DMS53 treated with DMSO at 0.1 percent for 48 hours (cell line): ENCODE data around the gene ANKRD66.
"Not testable (repeated sequence)": the region's sequence is repeated elsewhere in the genome, so short reads cannot be mapped to it uniquely, and the experiment has no call there.

Source experiments
- DNase-seq: peaks from one replicate; lab custom pipeline; 2025; ENCODE audit not compliant: unreplicated experiment; lab: John Stamatoyannopoulos, UW

The ANKRD66 gene

DNA sequence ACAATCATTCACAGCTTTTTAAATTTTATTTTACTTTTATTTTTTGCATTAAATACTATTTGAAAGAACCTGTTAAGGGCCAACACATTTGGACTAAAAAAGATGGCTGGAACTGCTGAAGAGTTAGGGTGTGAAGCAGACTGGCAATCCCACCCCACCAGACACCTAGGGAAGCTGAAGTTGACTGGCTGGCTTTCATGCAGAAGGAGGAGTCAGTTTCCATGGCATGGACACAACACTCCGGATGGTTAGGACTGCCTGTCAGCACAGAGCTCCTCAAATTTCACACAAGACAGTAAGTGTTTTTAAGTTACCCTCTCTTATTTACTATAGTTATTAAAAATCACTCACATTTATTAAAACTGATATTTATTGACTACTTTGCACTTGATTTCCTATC, at the start of gene ANKRD66:
ANKRD66 (plus strand) TSS at position 238 of the 400 bp plus-strand sequence. CDS start 5,016 bp downstream, outside the sequence.
- no peak for DNase-seq

DNA sequence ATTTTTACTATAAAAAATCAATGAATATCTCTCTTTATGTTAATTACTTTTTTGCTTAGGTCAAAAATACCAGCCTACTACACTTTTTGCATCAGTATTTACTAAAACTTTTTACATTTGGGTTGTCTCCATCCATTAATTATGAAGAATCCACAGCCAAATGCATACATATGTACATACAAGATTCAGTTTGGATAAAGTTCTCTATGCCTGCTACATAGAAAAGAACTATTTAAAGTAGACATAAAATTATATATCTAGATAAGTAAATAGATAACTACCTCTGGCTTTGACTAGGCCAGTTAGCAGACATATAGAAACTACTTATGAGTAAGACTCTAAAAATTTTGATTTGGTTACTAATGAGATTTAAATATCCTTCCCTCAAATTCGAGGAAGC, 46.8 kb upstream of the ANKRD66 start:
- DNase-seq, result no peak

DNA sequence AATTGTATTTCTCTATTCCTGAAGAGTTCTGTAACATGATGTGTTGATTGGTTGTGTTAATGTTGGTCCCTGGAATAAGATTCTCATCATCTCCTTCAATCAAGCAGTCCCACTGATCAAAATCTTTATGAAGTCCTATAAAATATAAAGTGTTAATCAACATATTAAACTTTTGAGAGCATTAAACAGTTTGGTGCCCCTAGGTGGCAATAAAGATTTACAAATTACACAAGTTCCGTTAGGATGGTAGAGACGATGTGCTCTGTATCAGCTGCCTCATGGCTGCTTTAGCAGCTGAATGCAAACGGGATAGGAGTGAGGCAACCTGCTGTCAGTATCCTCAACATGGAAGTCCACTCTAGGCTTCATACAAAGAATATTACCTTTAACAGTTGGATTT, 42.2 kb upstream of the ANKRD66 start:
- peak; percentile 51 for DNase-seq

DNA sequence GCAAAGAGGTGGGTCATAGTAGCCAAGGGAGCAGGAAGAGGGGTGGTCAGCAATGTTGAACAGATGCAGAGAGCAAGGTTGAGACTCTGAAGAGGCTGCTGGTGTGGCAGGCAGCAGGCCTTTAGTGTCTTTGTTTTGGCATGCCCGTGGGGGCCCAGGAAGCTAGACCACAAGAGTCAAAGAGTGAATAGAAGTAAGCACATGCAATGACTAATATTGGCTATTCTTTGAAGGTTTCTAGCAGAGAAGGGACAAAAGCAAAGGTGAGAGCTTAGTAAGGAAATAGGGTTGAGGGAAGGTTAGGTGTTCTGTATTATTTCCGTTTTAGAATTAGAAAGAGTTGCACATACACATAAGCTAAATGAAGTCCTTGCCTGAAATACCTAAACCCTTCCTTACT, 40.3 kb upstream of the ANKRD66 start:
- DNase-seq, result no peak

DNA sequence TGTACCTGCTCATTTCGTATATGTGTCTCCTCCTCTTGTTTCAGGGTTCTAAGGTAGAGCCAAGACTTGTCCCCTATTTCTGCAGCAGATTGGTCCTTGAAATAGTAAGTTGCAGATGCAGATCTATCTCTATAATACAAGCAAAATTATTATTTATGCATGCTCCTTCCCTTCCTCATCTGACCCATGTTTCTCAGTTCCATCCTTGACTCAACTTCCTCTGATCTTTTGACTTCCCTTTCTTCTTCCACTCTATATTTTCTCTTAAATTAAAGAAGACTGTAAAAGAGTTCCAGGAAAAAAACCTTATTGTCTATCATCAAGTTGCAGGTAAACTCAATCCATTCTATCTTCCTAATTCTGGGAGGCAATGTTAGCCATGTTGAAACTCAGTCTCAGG, 35.2 kb upstream of the ANKRD66 start:
- no peak for DNase-seq

DNA sequence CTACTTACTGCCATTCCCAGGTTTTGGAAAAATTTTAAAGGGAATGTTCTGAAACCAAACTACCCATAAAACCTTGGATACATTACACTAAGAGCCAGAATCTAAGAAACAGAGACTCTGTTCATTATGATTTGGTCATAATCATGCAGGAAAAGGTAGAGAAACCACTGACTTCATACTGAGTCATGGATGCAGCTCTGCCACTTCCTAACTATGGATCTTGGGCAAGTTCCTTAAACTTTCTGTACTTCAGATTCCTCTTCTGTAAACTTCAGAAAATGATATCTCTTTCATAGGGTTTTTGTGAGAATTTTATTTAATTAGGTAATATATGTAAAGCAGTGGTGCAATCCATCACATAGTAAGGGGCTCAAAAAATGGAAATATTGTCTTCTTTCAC, 31.6 kb upstream of the ANKRD66 start:
- no peak for DNase-seq

DNA sequence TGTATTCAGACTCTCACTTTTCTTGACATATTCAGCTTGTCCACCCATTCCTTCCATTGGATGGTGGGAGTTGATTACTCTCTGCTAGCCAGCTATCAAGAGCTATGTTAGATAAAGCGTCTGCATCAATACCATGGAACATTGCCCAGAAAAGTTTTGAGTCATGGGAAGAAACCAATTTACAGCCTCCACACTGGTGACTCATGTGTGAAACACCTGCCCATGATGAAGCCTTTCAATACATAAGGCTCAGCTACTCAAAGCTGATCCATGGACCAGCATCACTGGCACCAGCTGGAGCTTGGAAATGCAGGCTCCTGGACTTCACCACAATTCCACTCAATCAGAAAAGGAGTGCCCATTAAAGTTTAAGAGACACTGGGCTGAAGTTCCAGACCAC, 27.6 kb upstream of the ANKRD66 start:
- peak; percentile 71 for DNase-seq

DNA sequence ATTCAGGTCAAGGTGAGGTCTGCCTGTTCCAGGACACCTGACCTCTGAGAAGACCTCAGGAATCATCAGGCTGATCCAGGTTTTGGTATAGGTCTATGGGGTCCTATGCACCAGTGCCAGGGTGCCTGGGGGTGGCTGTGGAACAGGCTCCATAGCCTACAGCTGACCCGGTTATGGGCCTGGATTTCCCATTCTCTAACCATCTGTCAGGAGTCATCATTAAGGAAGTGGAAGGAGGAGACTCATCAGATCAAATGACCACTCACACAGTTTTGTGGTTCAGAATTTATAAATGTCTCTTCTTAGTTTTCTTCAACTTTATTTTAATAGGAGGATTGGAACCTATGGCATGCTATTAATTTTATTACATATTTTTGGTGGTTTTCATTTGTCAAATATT, 26.3 kb upstream of the ANKRD66 start:
- no peak for DNase-seq

DNA sequence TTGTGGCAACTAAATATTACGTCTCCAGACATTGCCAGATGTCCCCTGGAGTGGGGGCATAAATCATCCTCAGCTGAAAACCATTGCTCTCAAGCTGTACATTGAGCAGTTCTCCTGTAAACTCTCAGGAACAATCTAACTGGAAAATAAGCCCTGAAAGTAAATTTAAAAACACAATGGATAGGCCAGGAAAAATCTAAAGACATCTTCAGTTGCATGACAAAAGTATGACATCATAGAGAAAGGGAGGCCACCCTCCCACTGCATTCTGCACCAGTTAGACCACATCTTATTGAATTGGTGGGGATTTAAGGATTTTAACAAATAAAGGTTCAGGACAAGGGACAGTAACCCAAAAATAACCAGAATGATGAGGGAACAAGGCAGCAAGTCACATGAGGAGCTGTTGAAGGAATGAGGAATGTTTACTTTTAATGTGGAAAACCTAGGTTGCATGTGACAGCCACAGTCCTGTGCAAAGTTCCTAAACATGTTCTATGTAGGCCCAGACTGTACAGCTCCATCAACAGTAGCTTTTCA, 16.9 kb upstream of the ANKRD66 start:
- DNase-seq, result no peak

DNA sequence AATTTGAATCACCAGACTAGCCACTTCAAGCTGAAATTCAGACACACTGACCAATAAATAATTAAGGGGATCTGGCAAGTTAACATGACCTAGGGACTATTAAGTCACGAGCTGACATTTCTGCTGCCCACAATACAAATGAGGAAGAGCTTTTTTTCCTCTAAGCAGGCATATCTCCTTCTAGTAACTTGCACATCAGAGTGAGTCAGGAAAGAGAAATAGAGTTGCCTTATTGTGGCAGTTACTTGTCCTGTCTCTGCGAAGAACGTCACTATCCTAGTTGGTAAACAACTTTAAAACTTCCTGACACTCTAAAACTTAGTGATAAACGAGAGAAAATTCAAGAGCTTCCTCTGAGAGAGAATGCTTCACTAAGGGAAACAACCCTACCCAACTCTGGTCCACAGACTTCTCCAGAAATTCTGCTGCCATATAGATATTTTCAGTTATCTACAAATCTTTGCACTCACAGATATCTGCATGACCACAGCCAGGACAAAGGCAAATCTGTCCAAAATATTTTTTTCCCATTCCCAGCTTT, 15.7 kb upstream of the ANKRD66 start:
- DNase-seq, result no peak

DNA sequence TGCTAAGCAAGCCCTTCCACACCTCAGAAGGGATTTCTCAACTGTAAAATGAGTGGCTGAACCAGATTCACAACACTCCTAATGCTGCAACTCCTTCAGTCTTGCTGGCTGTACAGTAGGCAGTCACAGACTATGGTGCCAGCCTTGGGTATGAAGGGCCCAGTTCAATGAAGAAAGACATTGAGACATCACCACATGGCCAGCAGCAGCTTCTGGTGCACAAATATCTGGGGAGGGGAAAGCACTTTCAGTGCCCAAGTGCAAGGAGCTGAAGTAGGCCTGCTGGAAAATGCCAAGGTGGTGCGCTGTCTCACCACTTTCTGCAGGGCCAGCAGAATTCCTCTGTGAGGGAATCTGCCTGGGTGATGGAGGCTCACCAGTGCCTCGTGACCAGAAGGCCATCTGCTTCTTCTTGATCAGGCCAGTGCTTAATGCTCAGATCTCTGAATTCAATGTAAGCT, 13.4 kb upstream of the ANKRD66 start:
- no peak for DNase-seq

DNA sequence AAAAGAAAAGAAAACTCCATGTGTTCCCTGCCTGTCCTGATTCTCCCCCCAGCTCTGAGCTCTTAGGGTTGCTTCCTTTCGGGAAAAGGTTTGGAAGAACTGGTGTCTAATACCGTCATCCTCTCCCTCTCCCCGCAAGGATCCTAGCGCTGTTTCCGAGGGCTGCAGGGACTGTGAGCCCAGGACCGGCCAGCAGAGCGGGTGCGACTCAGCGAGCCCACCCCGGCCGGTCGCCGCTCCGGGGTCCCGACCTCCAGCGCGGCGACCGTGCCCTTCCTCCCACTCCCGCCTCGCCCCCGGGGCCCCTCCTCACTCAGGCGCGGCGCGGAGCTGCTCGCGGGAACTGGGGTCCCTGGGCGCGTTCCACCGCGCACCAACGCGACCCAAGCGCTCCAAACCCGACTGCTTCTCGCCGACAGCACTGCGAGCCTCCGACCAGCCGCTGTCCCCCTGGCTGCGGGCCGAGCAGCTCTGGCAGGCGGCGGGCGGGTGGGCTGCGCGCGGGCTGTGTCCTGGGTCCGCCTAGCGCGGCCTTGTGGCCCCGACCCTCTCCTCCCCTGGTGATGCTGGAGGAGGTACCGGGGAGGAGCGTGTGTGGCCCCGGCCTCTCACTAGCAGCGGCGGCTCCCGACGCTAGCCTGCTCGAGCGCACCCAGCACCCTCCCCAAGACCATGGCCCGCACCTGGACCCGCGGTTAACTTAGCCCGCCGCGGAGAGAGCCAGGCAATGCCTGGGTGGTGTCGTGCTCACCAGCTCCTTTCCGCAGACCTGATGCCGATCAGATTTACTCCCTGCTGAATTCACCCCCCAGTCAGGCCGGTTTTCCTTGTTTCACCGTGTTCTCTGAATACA, 11.6 kb upstream of the ANKRD66 start, which contains the start of gene PLA2G7:
PLA2G7 (minus strand) TSS at position 509 of the 853 bp plus-strand sequence. CDS start 12,484 bp downstream, outside the sequence.
- peak; percentile 32 for DNase-seq

DNA sequence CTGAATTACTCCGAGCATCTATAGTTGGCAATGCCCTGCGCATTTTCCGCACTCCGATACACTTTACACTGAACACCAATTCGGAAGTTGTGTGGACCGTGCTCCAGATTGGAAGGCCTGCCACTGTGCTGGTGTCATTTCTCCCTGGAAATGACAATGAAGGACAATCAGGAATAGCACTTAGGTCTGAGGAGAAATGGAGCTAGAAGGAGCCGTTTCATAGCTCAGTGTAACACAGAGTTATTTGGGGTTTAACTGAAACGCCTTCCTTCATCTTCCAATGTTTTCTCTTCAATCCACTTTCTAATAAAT, 11.1 kb upstream of the ANKRD66 start:
- no peak for DNase-seq

DNA sequence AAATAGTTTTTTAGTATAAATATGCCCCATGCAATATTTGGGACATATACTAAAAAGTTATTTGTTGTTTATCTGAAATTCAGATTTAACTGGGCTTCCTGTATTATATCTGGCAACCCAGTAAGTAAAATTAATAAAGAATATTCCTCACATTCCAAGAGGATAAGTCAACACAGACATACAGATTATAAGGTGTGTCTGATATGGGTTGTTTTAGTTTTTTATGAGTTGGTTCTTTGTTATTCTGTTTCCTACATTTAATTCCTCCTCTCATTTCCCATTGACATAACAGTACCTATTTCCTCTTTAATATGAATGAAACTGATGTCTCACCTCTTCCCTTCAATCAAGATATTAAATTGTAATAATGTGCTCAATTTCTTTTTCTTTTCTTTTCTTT, 9.8 kb upstream of the ANKRD66 start:
- no peak for DNase-seq

DNA sequence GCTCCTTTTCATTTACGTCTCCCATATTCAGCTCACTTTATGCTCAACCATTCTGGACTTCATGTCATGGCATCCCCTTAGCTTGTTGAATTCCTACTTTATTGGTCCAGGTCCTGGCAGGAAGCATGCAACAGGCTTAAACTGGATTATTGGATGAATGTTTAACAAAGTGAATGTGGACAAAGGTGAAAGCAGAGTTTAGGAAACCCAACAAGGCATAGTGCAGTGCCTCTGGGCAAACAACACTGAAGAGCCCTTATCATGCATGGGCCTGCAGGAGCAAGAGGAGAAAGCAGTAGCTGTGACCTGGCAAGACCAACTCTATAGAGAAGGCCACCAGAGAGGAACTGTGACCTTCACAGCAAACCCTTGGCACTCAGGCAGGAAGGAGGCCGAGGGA, 5.3 kb upstream of the ANKRD66 start:
- DNase-seq, result peak; percentile 64

DNA sequence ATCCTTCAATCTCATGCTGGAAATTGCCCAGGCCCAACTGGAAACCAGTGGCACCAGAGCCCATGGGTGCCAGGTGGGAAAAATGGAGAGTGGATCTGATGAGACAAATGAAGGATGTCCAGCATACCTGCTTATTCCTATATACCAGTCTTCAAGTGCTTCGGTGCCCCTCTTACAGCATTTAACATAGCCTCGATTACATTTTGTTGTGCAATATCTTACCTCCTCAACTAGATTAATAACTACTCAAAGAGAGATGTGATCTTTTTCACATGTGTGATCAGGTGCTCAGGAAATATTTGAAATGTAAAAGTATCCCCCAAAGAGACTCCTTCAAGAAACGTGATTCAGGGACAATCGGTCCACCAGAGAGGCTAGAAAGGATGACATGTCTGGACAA, 4.8 kb upstream of the ANKRD66 start:
- DNase-seq, result no peak

DNA sequence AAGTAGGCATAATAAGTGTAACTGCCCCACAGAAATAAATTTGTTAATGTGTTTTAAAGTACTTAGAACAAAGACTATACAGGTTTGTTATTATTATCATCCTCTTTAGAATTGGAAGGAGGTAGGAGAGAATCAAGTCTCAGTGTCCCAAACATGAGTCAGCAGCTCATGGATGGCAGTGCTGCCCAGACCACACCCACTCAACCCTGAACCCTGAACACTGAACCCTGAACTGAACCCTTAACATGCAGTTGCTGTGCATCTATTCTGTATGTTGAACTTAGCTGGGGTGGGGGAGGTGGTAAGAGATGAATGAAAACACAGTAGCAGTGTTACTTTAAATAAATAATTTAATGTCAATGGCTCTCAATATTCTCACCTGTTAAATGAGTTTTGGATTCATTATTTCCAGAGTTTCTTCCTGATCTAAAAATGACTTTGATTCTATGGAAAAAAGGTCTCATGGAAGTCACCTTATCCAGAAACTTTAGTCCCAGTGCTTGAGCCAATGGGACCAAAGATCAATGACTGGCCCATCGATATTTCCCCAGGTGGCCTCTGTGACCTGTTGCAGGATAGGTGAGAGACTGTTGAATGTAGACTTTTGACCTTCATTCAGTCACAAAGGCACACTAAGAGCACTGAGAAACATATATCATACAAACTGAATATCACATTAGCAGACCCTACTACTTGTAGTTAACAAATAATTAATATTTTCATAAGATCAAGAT, 3.1 kb upstream of the ANKRD66 start:
- DNase-seq, result no peak

DNA sequence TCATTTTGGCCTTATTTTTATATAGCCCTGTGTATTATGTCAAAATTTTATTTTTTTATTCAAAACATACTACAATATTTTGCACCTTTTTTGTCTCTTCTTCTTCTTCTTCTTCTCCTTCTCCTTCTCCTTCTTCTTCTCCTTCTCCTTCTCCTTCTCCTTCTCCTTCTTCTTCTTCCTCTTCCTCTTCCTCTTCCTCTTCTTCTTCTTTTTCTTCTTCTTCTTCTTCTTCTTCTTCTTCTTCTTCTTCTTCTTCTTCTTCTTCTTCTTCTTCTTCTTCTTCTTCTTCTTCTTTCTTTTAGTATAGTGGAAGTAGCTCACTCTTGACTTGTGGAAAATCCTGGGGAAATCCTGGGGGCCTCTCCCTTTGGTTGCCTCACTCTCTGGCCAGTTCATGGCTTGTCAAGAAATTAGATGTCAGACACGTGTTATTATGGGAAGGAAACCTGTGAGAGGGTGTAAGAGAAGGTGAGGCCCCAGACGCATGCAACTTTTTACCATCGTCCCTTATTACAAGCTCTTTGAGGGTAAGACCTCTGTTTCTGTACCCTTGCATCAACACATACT, 2.5 kb upstream of the ANKRD66 start:
- not testable (repeated sequence) for DNase-seq

DNA sequence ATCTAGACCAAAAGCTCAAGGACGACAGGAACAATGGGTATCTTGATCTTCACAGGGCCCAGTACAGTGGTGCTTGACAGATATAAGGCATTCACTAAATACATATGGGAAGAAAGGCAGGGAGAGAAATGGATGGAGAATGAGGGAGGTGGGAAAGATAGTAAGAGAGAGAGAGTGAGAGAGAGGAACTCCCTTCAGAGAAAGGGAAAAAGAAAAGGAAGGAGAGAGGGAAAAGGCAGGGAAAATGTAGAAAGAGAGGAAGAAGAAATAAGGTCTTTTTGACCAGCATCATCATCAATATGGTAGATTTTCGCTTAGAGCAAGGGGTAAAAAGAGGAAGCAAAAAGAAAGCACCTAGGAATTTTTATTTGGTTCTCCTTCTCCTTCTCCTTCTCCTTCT, 760 bp upstream of the ANKRD66 start:
- no peak for DNase-seq

DNA sequence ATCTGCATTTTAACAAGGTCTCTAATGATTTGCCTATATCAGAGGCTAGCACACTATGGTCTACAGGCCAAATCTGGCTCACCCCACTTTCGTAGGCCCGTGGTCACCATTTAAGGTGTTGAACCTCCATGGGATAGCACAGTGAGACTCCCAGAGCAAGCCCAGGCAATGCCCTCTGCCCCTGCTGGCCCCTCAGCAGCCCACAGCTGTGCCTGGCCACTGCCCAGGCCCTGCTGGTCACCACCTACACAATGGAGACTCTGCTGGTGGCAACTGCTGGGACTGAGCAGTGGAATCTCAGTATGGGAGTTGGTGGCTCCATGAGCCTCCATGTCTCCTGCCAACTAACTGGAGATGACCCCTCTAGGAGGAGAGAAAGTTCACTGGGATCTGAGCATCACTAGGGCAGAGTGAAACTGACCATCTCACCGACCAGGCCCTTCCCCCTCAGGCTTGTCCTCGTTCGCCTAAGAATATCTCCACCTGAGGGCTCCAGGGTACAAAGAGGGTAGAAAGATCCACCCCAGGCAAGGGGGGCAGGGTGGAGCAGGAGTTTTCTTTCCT, 2.3 kb downstream of the ANKRD66 start:
- DNase-seq, result no peak

DNA sequence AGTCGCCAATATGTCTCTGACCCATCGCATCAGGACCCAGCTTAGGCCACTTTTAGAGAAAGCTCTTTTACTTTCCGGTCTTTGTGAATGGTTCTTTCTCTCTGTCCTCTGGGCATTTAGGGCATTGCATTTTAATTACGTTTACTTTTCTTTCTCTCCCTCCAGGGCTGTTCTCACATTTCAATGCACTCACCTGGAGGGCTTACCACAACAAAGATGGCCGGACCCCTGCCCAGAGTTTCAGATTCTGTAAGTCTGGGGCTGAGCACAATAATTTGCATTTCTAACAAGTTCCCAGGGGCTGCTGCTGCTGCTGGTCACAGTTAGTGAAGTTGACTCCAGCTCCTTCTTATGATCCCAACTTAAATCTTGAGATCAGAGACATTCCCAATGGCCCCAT, 3.0 kb downstream of the ANKRD66 start:
- no peak for DNase-seq
